NCI-H1694 (cell line): Measurements from ENCODE around the gene TRMO.

Experiments used
- DNase-seq: peaks from one replicate; lab custom pipeline; 2025; lab: John Stamatoyannopoulos, UW

Gene TRMO

DNA sequence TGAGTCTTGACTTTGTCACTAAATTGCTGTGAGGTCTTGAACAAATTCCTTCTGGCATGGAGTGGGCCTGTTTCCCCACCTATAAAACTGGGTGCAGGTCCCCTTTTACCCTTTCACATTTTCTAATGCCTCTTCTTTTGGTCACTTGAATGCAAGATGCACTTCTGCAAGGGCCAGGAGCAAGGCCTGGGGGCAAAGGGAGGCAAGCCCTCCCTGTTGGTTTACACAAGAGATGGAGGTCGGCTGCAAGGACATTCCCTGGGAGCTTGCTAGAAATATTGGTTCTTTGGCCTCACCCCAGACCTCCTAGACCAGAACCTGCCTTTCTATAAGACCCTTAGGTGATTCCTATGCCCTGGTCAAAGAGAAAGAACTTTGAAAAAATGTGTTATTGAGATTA lies 63.5 kb downstream of the TRMO start:
- DNase-seq = no peak

DNA sequence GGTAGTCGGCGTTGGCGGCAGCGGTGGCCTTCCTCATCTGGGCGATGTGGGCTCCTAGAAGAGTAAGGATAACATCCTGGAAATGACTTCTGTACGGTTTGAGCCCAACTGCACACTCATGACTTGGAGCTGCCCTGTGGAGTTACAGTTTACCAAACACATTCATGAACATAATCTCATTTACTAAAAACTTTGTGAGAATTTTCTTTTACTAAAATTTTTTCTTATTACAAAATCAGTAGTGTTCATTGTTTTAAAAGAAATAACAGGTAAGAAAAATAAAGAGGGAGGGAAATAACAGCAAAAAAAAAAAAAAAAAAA lies 63.9 kb downstream of the TRMO start:
- no peak for DNase-seq

DNA sequence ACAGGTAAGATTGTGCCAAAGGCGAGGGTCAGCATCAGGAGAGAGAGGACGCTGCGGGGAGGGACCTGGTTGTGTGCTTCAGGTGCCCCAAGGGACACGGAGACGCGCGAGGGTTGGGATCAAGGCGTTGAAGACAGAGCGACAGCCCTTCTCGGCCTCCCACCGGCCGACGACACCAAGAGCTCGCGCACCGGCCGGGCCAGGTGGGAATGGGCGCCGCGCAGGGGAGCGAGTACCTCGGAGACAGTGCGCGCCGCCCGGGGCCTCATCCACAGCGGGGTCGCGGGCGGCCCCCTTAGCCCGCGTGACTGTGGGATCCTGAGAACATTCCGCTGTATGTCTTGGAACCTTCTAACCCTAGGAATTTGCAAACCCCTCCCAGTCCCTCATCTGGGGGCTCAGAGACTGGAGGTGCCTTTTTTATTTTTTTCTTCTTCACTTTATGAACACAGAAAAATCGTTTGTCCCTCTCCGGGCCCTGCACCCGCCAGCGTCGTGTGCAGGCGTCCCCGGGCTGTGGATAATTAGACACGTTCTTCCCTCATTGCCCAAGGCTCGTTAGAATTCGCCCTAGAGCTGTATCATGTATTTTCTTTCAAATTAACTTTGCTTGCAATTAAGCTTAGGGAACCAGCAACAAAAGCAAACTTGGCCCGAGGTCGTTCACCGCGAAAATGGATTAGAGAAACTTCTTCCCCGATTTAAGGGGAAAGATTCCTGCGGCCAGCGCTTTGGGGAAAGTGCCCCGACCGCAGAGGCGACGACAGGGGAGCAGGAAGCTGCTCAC lies 64.5 kb downstream of the TRMO start:
- no peak for DNase-seq

DNA sequence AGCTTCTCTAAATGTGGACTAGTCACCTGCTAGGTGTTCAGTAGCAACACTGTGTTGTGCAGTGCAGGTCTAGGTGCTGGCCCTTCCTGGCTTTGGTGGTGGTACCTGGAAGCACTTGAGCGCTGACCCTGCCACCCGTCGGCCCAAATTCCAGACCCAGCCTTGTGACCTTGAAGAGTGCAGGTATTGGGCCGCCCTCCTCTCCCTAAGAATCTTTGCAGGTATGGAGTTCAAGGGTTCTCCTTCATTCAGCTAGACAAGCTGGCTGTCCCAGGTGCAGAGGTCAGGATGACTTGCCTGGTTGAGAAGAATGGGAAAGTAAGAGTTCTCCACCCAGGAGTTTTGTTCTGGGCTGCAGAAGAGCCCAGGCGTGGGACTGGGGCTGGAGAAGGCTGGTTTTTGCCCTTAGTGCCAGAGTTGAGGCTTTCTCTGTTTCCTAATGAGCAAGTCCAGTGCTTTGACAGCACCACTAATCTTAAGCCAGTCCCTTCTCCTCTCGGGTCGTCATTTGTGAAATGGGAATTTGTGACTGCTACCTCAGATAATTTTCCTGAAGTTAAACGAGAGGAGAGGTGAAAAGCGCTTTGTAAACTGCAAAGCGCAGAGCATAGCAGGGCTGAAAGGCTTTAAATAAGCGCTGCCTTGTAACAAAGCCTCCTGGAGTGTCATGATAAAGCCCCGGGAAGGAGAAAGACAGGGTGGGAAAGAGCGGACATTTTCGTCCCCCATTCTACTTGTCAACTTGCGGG lies 65.3 kb downstream of the TRMO start:
- no peak for DNase-seq

DNA sequence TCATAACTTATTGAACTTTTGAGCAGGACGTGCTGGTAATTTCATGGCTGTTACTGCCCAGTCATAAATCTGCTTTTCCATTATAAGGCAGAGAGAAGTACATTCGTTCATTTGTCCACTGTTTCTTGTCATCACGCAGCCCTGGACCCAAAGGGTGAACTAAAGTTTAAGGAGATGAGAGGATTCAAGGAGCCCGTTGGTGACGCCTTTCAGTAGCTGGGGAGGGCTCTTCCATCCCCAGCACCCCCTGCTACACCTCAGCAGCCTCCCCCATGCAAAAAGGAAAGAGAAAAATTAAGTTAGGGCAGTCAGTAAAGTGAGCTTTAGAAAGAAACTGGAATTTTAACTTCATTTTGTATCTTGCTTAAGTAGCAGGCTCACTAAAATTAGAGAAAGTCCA lies 66.4 kb downstream of the TRMO start:
- no peak for DNase-seq

DNA sequence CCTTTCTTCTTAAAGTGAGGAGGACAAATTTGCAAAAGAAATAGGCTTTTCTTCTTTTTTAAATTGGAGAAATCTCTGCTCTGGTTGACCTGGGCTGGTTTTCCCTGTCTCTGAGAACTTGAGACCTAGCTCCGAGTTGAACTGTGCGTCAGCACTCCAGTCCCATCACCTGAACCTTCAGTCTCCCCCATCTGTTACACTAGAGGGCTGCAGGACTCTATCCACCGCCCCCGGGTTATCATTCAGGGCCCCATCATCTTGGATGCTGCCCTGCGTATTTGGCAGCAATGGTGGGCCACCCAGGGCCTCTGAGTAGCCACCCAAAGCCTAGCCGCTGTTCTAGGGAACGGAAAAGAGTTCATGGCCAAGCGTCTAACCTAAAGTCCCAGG lies 66.8 kb downstream of the TRMO start:
- no peak for DNase-seq

DNA sequence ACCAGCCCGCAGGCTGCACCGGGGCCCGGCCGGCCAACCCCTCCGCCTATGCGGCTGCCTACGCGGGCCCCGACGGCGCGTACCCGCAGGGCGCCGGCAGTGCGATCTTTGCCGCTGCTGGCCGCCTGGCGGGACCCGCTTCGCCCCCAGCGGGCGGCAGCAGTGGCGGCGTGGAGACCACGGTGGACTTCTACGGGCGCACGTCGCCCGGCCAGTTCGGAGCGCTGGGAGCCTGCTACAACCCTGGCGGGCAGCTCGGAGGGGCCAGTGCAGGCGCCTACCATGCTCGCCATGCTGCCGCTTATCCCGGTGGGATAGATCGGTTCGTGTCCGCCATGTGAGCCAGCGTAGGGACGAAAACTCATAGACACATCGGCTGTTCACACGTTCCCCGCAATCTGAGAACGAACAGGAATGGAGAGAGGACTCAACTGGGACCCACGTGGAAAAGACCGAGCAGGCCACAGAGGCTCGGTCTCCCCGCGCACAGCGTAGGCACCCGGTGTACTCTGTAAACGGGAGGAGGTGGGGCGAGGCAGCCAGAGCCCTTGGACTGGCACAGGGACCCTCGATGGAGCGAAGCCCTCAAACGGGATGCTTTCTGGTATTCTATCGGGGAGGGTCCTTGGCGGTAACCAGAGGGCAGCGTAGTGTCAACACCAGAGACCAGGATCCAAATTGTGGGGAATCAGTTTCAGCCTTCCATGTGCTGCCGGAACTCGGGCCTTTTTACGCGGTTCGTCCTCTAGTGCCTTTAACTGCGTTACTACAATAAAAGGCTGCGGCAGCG lies 67.4 kb downstream of the TRMO start:
- no peak for DNase-seq
